ENCODE data around the gene CD8B.
A peak's percentile ranks its signal among the peaks of the same experiment; 100 is the strongest.
"Not testable (repeated sequence)": the region's sequence is repeated elsewhere in the genome, so short reads cannot be mapped to it uniquely, and the experiment has no call there.

The CD8B gene

GRCh38 chr2:86835548-86835889, 26.2 kb downstream of the CD8B start:
- DNase-seq, result not testable (repeated sequence)

GRCh38 chr2:86833315-86833714, 28.4 kb downstream of the CD8B start:
- no peak for DNase-seq

- no peak for DNase-seq
These were observed 29.2 kb downstream of the CD8B start for GRCh38 chr2:86832334-86833096.

- DNase-seq, result no peak
These were observed 30.1 kb downstream of the CD8B start for GRCh38 chr2:86831537-86831936.

- no peak for DNase-seq
These were observed 34.7 kb downstream of the CD8B start for GRCh38 chr2:86826951-86827350.

GRCh38 chr2:86825693-86826381, 35.8 kb downstream of the CD8B start:
- no peak for DNase-seq

GRCh38 chr2:86825036-86825692, 36.5 kb downstream of the CD8B start:
- DNase-seq, result no peak

- no peak for DNase-seq
These were observed 38.9 kb downstream of the CD8B start for GRCh38 chr2:86822668-86823345.

- DNase-seq, result no peak
These were observed 39.8 kb downstream of the CD8B start for GRCh38 chr2:86821842-86822241.

- DNase-seq, result no peak
These were observed 40.4 kb downstream of the CD8B start for GRCh38 chr2:86821306-86821705.

- no peak for DNase-seq
These were observed 42.7 kb downstream of the CD8B start for GRCh38 chr2:86818957-86819356.

- no peak for DNase-seq
These were observed 43.4 kb downstream of the CD8B start for GRCh38 chr2:86818114-86818801.

GRCh38 chr2:86815611-86816010, 46.1 kb downstream of the CD8B start:
- no peak for DNase-seq

- DNase-seq, result no peak
These were observed 52.1 kb downstream of the CD8B start for GRCh38 chr2:86809481-86810121.

GRCh38 chr2:86808315-86809161, 53.1 kb downstream of the CD8B start:
- peak; percentile 97 for DNase-seq

- peak; percentile 83 for DNase-seq
These were observed 54.0 kb downstream of the CD8B start for GRCh38 chr2:86807468-86808275.

- no peak for DNase-seq
These were observed 54.6 kb downstream of the CD8B start for GRCh38 chr2:86807133-86807467.

- no peak for DNase-seq
These were observed 55.4 kb downstream of the CD8B start for GRCh38 chr2:86806059-86806857.

- DNase-seq, result no peak
These were observed 60.7 kb downstream of the CD8B start for GRCh38 chr2:86800856-86801567.
